Osteoblast (primary cell): ENCODE results near the gene P4HTM. TPM values are rescaled to one million over a fixed set of nuclear protein-coding genes. Genes with fewer than 3 reads are reported as not detected.
A peak's percentile ranks its signal among the peaks of the same experiment; 100 is the strongest.
"Not testable (repeated sequence)": the region's sequence is repeated elsewhere in the genome, so short reads cannot be mapped to it uniquely, and the experiment has no call there.

Experiments used
- DNase-seq: peaks from one replicate; pipeline ENCODE4 v3.0.0; 2011; ENCODE audit warnings: low spot score, mixed read lengths; ENCODE audit not compliant: insufficient read length; ENCODE audit errors: missing footprints
- H2AFZ ChIP-seq: 2 replicates; pipeline ENCODE4 v1.6.0; 2011; ENCODE audit warnings: mild to moderate bottlenecking, low read length
- H3K27ac ChIP-seq: 2 replicates; pipeline ENCODE4 v1.5.1; 2011; ENCODE audit warnings: mild to moderate bottlenecking, low read depth, low read length, moderate library complexity
- H3K27me3 ChIP-seq: 2 replicates; pipeline ENCODE4 v1.6.0; 2012; ENCODE audit warnings: mild to moderate bottlenecking, control low read depth, inconsistent platforms, low read length, moderate library complexity; ENCODE audit not compliant: insufficient read depth
- H3K36me3 ChIP-seq: 2 replicates; pipeline ENCODE4 v1.5.1; 2011; ENCODE audit warnings: mild to moderate bottlenecking, low read length, control low read depth, moderate library complexity; ENCODE audit not compliant: insufficient read depth
- H3K4me1 ChIP-seq: 2 replicates; pipeline ENCODE4 v1.5.1; 2011; ENCODE audit warnings: mild to moderate bottlenecking, low read length, control low read depth, moderate library complexity; ENCODE audit not compliant: insufficient read depth
- H3K4me2 ChIP-seq: 2 replicates; pipeline ENCODE4 v1.6.0; 2011; ENCODE audit warnings: mild to moderate bottlenecking, low read length; ENCODE audit not compliant: insufficient read depth
- H3K4me3 ChIP-seq: fragments of 200-600 bp; sonication (generic); 3 replicates; pipeline ENCODE4 v1.5.1; 2012; ENCODE audit warnings: mild to moderate bottlenecking, low read length, inconsistent platforms; ENCODE audit not compliant: insufficient read depth
- H3K79me2 ChIP-seq: 2 replicates; pipeline ENCODE4 v1.6.0; 2012; ENCODE audit warnings: mild to moderate bottlenecking, low read length, control low read depth, inconsistent platforms; ENCODE audit not compliant: insufficient read depth
- H3K9me3 ChIP-seq: 2 replicates; pipeline ENCODE4 v1.5.1; 2011; ENCODE audit warnings: low read depth, low read length, control low read depth
- H4K20me1 ChIP-seq: 2 replicates; pipeline ENCODE4 v1.6.0; 2012; ENCODE audit warnings: mild to moderate bottlenecking, low read length, control low read depth; ENCODE audit not compliant: insufficient read depth
- CTCF ChIP-seq: IDR thresholded peaks from 2 replicates; pipeline ENCODE4 v1.5.1; 2011; ENCODE audit warnings: mild to moderate bottlenecking, low read depth, low read length, moderate library complexity; ENCODE audit errors: extremely low read depth
- total RNA-seq: library from RNA; depleted of rRNA; stranded (reverse); fragments of >200 nt; gene quantifications from 2 replicates; pipeline ENCODE4 v1.2.3, GENCODE V29; 2012

P4HTM gene
- total RNA-seq, 1 donor, result 31.8 TPM

- Histone ChIP-seq H3K27me3 (no peaks in the 10 kb centered on the region), H3K4me2 (peak overlapping the region; percentile 98), H3K9me3 (no peaks in the 10 kb centered on the region), H3K79me2 (peaks cover 42% of the 10 kb centered on the region), H3K27ac (peak overlapping the region; percentile 93), H3K36me3 (no peaks in the 10 kb centered on the region), H3K4me3 (peak overlapping the region; percentile 94), H4K20me1 (peaks cover 15% of the 10 kb centered on the region), H3K4me1 (peaks cover 16% of the 10 kb centered on the region), H2AFZ (peak overlapping the region; percentile 88)
- no peak for DNase-seq
- no peak for TF ChIP-seq CTCF
These were observed 16.0 kb downstream of the P4HTM start for GRCh38 chr3:49005998-49006397.

DNA sequence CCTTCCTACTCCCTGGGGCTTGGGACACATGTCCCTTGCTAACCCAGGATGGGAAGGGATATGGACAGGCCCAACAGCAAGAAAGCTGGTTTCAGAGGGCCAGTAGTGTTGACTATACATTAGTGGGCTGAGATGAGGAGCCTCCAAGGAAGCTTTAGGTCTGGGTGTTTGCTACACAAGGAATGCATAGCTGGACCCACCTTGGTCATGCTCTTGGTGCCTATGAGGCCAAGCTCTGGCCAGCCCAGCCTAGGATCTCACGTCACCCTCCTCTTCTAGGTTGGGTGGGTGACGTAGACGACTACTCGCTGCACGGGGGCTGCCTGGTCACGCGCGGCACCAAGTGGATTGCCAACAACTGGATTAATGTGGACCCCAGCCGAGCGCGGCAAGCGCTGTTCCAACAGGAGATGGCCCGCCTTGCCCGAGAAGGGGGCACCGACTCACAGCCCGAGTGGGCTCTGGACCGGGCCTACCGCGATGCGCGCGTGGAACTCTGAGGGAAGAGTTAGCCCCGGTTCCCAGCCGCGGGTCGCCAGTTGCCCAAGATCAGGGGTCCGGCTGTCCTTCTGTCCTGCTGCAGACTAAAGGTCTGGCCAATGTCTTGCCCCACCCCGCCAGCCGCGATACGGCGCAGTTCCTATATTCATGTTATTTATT is 16.5 kb downstream of the P4HTM start:
- DNase-seq, result peak; percentile 86
- no peaks in the 10 kb centered on the region for H3K9me3 ChIP-seq
- TF ChIP-seq CTCF, result no peak
- peaks cover 17% of the 10 kb centered on the region for H4K20me1 ChIP-seq
- H3K36me3 ChIP-seq, result no peaks in the 10 kb centered on the region
- peak overlapping the region; percentile 94 for H3K4me3 ChIP-seq
- no peaks in the 10 kb centered on the region for H3K27me3 ChIP-seq
- peaks cover 47% of the 10 kb centered on the region for H3K79me2 ChIP-seq
- peak overlapping the region; percentile 88 for H2AFZ ChIP-seq
- H3K4me2 ChIP-seq, result peak overlapping the region; percentile 98
- peak overlapping the region; percentile 93 for H3K27ac ChIP-seq
- peaks cover 16% of the 10 kb centered on the region for H3K4me1 ChIP-seq

- Histone ChIP-seq H2AFZ (peak within 1 kb of the TSS; percentile 88), H3K4me3 (peak within 1 kb of the TSS; percentile 94), H4K20me1 (peaks cover 23% of the 10 kb centered on the region), H3K36me3 (peaks cover 3% of the 10 kb centered on the region), H3K4me2 (peak within 1 kb of the TSS; percentile 98), H3K4me1 (peaks cover 16% of the 10 kb centered on the region), H3K79me2 (peaks cover 54% of the 10 kb centered on the region), H3K27me3 (no peaks in the 10 kb centered on the region), H3K27ac (peak within 1 kb of the TSS; percentile 93), H3K9me3 (no peaks in the 10 kb centered on the region)
- peak; percentile 45 for TF ChIP-seq CTCF
- DNase-seq, result peak; percentile 99
These were observed 17.2 kb downstream of the P4HTM start, which contains the start of gene WDR6 for GRCh38 chr3:49007068-49007770. TSS of gene WDR6 (plus strand) at chr3:49007391. CDS start at chr3:49007432, 41 bp downstream.

DNA sequence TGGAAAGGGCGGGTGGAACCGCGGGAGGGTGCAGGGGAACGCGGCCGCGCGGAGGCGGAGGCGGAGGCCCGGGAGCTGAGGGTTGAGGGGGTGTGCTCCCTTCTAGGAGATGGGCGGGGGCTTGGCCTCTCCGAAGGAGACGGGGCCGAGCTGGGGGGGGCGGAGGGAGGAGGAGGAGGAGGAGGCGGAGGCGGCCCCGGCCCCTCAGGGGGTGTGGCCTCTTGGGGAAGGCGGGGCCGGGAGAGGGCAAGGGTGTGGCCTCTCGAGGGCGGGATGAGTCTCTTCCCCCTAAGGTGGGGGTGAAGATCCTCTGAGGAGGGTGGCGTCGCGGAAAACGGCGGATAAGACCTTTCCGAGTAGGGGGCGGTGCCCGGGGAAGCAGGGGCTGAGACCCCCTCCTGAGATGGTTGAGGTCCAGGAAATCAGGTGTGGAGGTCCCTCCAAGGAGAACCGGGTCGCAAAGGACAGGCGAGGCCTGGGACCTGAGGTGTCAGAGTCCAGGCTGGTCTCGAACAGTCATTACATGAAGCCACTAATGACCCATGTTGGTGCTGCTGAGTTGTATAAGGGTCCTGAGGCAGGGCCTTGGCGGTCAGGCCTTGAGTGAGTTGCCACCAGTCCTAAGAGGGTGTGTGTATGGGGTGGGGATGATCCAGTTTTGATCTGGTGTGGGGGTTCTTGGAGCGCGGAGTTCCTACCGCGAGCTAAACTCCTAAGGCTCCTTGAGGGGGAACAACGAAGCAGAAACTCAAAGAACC is 17.9 kb downstream of the P4HTM start:
- Histone ChIP-seq H3K4me3 (peak overlapping the region; percentile 94), H3K27ac (peak overlapping the region; percentile 93), H3K79me2 (peaks cover 61% of the 10 kb centered on the region), H3K4me2 (peak overlapping the region; percentile 98), H3K4me1 (peaks cover 16% of the 10 kb centered on the region), H3K9me3 (no peaks in the 10 kb centered on the region), H3K36me3 (peaks cover 9% of the 10 kb centered on the region), H3K27me3 (no peaks in the 10 kb centered on the region), H2AFZ (peak overlapping the region; percentile 88), H4K20me1 (peaks cover 31% of the 10 kb centered on the region)
- no peak for TF ChIP-seq CTCF
- peak; percentile 96 for DNase-seq

DNA sequence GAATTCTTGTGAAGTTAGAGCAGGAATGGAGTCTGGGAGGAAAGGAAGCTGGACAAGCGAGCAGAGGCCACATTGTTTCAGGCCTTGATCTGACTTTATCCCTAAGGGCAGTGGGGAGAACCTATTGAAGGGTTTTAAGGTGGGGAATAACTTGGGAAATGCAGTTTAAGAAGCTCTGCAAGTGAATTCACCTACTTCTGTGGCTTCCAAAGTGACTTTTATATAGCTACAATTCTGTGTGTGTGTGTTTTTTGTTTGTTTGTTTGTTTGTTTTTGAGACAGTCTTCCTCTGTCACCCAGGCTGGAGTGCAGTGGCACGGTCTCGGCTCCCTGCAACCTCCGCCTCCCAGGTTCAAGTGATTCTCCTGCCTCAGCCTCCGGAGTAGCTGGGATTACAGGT is 18.6 kb downstream of the P4HTM start:
- not testable (repeated sequence) for H3K36me3 ChIP-seq, H2AFZ ChIP-seq, H3K9me3 ChIP-seq, H3K27me3 ChIP-seq
- Histone ChIP-seq H4K20me1 (peaks cover 37% of the 10 kb centered on the region), H3K4me2 (peak overlapping the region; percentile 98), H3K79me2 (peaks cover 68% of the 10 kb centered on the region), H3K4me1 (peaks cover 16% of the 10 kb centered on the region), H3K4me3 (peak overlapping the region; percentile 94), H3K27ac (peak overlapping the region; percentile 13)
- DNase-seq, result peak; percentile 52
